ENCODE results near the gene TTI1. TPM values are rescaled to one million over a fixed set of nuclear protein-coding genes. Genes with fewer than 3 reads are reported as not detected.

The TTI1 gene
- total and polyA plus RNA-seq, 2 of the 13 experiments (the other 11 are each of a cell fraction or from before 2014, with no cell fraction given), result 22.9 to 39.8 TPM

DNA sequence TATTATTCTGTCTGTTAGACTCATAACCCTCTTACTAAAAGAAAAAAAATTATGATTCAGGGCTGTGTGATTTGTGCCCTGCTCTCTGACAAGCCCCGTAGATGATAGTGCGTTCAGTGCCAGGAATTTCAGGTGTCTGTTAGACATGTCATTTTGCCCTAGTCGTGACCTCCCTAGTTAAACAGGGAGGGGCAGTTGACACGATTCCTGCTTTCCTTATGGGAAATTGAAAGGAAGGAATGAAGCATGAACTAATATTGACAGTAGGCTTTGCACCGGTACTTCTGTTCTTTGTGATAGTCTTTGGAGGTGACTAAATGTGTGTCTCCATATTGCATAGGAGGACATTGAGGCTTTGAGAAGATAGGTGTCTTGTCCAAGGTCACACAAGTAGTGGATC is 26.6 kb upstream of the TTI1 start (continued):
- TF ChIP-seq, protein P1, sequence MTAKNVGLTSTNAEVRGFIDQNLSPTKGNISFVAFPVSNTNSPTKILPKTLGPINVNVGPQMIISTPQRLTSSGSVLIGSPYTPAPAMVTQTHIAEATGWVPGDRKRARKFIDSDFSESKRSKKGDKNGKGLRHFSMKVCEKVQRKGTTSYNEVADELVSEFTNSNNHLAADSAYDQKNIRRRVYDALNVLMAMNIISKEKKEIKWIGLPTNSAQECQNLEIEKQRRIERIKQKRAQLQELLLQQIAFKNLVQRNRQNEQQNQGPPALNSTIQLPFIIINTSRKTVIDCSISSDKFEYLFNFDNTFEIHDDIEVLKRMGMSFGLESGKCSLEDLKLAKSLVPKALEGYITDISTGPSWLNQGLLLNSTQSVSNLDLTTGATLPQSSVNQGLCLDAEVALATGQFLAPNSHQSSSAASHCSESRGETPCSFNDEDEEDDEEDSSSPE (CRISPR knock-in tag; IDR thresholded peaks at IDR 0.05), result no peak
- TF ChIP-seq PCBP1 (IDR thresholded peaks at IDR 0.05; ENCODE audit: borderline replicate concordance, low read depth, low read length) (no peak), HOXA9 (CRISPR knock-in tag; IDR thresholded peaks at IDR 0.05; ENCODE audit: borderline replicate concordance) (no peak), PRMT3 (CRISPR knock-in tag; IDR thresholded peaks at IDR 0.05; ENCODE audit: borderline replicate concordance, low read depth) (no peak), SOX13 (IDR thresholded peaks at IDR 0.05) (peak; percentile 51; the same call in 1 of the 2 replicates), SOX13 (CRISPR knock-in tag; conservative IDR thresholded peaks at IDR 0.05 in 1 of 2, IDR thresholded peaks at IDR 0.05 in 1 of 2) (peak in 1 of 2 experiments; percentile 94; a peak in 2 of 4 replicates), ZNF564 (CRISPR knock-in tag; IDR thresholded peaks at IDR 0.05) (no peak), EHMT2 (IDR thresholded peaks at IDR 0.05; ENCODE audit: borderline replicate concordance, low read depth, low read length) (no peak), HOXD1 (CRISPR knock-in tag; IDR thresholded peaks at IDR 0.05) (no peak), MAFF (IDR thresholded peaks at IDR 0.05; ENCODE audit: low read depth, low read length) (no peak), ZNF282 (IDR thresholded peaks at IDR 0.05; ENCODE audit: partially characterized antibody) (no peak), ZNF543 (CRISPR knock-in tag; IDR thresholded peaks at IDR 0.05) (no peak), ZSCAN31 (CRISPR knock-in tag; IDR thresholded peaks at IDR 0.05; ENCODE audit: low read depth) (no peak), ELF4 (CRISPR knock-in tag; IDR thresholded peaks at IDR 0.05; ENCODE audit: borderline replicate concordance) (no peak), FOSL1 (CRISPR knock-in tag; IDR thresholded peaks at IDR 0.05; ENCODE audit: borderline replicate concordance) (no peak), ZNF788 (CRISPR knock-in tag; IDR thresholded peaks at IDR 0.05; ENCODE audit: borderline replicate concordance) (no peak), FLYWCH1 (CRISPR knock-in tag; IDR thresholded peaks at IDR 0.05) (no peak), HNRNPL (IDR thresholded peaks at IDR 0.05; ENCODE audit: low read depth, low read length) (no peak)
- TF ChIP-seq, protein P2, sequence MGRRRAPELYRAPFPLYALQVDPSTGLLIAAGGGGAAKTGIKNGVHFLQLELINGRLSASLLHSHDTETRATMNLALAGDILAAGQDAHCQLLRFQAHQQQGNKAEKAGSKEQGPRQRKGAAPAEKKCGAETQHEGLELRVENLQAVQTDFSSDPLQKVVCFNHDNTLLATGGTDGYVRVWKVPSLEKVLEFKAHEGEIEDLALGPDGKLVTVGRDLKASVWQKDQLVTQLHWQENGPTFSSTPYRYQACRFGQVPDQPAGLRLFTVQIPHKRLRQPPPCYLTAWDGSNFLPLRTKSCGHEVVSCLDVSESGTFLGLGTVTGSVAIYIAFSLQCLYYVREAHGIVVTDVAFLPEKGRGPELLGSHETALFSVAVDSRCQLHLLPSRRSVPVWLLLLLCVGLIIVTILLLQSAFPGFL (CRISPR knock-in tag; IDR thresholded peaks at IDR 0.05), result no peak
- TF ChIP-seq, protein P3, sequence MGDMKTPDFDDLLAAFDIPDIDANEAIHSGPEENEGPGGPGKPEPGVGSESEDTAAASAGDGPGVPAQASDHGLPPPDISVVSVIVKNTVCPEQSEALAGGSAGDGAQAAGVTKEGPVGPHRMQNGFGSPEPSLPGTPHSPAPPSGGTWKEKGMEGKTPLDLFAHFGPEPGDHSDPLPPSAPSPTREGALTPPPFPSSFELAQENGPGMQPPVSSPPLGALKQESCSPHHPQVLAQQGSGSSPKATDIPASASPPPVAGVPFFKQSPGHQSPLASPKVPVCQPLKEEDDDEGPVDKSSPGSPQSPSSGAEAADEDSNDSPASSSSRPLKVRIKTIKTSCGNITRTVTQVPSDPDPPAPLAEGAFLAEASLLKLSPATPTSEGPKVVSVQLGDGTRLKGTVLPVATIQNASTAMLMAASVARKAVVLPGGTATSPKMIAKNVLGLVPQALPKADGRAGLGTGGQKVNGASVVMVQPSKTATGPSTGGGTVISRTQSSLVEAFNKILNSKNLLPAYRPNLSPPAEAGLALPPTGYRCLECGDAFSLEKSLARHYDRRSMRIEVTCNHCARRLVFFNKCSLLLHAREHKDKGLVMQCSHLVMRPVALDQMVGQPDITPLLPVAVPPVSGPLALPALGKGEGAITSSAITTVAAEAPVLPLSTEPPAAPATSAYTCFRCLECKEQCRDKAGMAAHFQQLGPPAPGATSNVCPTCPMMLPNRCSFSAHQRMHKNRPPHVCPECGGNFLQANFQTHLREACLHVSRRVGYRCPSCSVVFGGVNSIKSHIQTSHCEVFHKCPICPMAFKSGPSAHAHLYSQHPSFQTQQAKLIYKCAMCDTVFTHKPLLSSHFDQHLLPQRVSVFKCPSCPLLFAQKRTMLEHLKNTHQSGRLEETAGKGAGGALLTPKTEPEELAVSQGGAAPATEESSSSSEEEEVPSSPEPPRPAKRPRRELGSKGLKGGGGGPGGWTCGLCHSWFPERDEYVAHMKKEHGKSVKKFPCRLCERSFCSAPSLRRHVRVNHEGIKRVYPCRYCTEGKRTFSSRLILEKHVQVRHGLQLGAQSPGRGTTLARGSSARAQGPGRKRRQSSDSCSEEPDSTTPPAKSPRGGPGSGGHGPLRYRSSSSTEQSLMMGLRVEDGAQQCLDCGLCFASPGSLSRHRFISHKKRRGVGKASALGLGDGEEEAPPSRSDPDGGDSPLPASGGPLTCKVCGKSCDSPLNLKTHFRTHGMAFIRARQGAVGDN (CRISPR knock-in tag; IDR thresholded peaks at IDR 0.05), result no peak
- TF ChIP-seq, protein P4, sequence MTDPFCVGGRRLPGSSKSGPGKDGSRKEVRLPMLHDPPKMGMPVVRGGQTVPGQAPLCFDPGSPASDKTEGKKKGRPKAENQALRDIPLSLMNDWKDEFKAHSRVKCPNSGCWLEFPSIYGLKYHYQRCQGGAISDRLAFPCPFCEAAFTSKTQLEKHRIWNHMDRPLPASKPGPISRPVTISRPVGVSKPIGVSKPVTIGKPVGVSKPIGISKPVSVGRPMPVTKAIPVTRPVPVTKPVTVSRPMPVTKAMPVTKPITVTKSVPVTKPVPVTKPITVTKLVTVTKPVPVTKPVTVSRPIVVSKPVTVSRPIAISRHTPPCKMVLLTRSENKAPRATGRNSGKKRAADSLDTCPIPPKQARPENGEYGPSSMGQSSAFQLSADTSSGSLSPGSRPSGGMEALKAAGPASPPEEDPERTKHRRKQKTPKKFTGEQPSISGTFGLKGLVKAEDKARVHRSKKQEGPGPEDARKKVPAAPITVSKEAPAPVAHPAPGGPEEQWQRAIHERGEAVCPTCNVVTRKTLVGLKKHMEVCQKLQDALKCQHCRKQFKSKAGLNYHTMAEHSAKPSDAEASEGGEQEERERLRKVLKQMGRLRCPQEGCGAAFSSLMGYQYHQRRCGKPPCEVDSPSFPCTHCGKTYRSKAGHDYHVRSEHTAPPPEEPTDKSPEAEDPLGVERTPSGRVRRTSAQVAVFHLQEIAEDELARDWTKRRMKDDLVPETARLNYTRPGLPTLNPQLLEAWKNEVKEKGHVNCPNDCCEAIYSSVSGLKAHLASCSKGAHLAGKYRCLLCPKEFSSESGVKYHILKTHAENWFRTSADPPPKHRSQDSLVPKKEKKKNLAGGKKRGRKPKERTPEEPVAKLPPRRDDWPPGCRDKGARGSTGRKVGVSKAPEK (CRISPR knock-in tag; IDR thresholded peaks at IDR 0.05; ENCODE audit: borderline replicate concordance), result no peak

Data from HepG2 (cell line).